ENCODE data around the gene HOXA1.

The HOXA1 gene

GRCh38 chr7:27103489-27104226 lies 7.9 kb upstream of the HOXA1 start:
- DNase-seq = no peak

DNA sequence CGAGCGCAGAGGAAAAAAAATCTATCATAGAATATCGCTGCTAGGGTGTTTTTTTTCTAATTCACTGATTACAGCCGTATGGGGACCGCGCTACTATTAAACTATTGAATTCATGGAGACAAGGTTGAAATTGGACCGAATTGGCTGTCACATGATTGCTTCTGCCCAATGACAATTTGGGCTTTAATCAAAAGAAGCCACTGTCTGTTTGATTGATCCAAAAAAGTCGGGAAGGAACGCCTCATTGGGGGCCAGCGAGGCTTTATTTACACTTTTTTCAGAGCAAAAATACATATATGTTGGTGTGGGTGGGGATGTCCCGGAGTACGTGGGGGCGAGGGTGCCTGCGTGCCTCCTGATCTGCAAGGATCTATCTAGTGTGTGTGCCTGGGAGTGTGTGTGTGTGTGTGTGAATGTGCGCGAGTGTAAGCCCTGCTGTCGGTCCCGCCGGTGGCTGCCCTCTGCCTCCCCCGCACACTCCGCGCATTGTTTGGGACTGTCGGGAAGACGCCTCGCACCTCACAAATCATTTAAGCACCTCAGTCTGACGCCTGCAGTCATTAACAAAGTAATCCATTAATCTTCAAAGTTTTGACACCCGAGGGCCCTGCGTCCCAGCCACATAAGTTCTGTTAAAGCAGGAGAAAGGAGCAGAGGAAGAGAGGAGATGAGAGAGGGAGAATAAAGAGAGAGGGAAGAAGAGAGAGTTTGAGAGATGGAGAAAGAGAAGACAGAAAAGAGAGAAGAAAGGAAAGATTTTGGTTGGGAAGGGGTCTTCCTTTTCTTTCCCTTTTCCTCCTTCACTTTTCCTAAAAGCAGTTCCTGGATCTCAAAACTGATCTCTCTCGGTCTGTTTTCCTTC lies 7.0 kb upstream of the HOXA1 start, which contains the start of gene HOXA2:
TSS of gene HOXA2 (minus strand) at position 103 of the 862 bp plus-strand sequence. CDS start 183 bp downstream, outside the sequence.
- no peak for DNase-seq

DNA sequence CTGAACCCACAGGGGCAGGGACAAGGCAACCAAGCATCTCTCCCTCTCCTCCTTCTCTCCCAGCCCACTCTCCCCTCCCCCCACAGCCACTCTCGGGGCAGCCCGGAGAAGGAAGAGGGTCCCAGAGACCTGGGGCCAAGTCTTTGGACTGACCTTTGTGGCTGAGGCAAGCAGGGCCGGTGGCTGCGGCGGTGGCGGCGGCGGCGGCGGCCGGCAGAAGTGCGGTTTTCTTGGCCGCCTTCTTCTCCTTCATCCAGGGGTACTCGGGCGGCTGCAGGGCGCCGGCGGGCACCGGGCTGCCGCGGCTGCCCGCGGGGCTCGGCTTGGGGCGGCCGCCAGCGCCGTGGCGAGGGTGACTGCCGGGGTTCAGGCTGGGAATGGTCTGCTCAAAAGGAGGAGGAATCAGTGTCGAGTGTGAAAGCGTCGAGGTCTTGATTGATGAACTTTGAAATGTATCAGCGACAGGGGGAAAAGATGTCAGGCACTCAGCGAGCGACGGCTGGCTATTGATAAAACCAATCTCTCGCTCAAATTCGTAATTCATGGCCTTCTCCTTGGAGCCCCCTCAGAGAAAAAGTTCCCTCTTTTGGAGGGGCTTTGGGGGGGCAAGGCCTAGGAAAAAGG lies 6.3 kb upstream of the HOXA1 start:
- no peak for DNase-seq

DNA sequence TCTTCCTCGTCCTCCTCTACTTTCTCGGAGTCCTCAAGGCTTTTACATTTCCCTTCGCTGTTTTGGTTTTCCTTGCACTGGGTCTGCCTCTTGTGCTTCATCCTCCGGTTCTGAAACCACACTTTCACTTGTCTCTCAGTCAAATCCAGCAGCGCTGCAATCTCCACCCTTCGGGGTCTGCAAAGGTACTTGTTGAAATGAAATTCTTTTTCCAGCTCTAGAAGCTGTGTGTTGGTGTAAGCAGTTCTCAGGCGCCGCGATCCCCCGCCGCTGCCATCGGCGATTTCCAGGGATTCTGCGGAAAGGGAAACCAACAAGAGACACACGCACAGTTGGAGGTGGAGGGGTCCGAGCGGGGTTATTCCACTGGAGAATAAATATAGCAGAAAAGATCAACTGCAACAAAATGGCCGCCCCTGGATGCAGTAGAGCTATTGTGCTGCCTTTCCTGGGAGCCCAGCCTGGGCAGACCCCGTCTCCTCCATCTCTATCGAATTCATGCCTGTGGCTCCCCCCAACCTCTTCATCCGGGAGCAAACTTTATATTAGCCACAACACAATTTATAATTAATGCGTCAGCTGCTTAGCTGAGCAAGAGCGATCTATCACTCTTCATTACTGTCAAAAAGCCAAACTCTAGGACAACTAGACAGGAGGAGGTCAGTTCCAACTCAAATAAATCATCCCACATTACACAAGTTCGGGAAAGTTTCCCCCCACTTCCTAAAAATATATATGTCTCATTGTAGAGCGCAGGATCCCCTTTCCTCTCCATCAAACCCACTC lies 5.6 kb upstream of the HOXA1 start:
- no peak for DNase-seq

DNA sequence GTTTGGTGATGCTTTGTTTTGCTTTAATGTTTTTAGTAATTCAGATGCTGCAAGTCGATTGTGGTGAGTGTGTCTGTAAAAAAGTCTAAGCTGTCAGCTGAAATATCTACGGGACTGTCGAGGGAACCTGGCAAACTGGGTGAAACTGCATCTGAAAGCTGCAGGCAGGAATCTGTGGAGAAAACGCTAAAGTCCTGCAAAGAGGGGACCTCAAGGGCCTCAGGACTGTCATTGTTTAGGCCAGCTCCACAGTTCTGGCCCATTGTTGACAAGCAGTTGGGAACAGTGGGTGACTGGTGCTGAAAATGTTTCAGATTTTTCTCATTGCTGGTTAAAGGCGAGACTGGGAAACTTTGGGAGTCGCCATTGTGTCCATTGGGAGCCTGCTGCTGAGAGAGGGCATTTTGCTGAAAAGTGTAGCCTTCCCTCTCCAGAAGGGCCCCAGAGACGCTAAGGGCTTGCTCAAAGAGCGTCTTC lies 4.9 kb upstream of the HOXA1 start:
- no peak for DNase-seq

DNA sequence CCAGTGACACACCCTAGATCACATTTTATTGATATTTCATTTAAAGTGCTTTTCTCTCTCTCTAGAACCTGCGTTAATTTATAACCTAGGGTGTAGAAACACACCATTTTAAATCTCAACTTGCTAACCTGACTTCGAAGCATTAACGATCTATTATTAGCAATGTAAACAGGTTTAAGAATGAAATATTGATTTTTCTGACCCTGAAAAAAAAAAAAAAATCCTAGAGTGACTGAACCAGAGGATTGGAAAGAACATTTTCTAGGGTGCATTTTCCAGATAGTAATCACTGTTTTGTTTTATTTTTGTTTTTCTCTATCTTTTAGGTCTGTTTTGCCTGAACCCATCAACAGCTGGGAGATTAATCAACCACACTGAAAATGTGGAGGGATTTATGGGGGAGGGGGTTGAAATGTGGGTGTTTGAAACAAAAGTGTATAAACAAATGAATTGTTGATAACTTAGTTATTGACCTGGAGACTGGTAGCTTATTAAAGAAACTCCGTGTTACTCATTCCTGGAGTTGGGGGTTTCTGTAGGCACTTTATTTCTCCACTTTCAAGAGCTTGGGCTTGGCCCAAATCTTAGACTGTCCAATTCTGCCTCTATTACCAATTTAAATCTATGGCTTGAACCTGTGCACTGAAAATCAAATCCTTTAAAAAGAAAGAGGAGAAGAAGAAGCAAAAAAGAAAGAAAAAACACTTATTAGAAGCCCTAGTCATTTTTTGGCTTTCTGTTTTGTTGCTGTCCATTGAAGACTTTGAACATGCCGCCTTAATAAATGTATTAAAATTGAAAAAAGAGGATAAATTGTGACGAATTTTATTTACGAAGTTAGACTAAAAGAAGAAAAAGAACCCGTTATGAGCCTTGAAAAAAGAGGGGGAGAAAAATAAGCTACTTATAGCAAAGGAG lies 3.9 kb upstream of the HOXA1 start:
- DNase-seq = no peak

GRCh38 chr7:27098578-27099451 lies 3.0 kb upstream of the HOXA1 start:
- no peak for DNase-seq

DNA sequence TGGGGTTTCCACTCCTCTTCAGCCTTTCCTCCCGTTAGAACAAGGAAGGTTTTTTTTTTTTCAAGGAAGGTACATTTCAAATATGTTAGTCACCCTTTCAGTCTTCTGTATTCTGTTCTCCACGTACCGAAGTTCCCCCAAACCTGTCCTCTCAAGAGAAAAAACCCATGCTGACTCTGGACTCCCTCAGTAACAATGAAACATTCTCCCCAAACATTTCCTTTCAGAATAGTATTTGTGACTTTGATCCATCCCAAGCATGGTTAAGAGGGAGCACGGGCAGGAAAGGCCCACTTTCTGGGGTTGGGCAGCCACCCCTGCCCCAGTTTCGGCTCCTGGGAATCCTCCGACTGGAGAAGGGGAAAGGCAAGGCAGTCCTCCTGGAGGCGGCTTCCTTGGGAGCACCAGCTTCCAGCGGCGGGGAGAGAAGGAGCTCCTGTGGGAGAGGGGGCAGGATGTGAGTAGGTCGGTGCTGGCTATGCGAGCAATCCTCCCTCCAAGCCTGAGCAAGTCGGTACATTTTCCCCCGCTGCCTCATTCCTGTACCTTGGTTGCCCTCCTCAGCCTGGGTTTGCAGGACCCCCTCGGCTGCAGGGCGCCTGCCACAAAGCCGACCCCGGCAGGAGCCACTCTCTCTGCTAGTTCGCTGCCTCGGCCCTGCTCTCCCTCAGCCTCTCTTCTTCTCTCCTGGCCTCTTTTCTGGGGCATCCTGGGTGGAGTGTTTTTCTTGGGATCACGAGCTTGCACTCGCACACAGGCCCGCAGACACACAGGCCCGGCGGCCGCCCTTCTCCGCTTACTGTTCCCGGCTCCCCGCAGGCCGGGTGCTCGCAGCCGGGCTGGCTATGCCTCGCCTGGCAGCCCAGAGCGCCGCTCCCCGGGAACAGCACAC lies 2.1 kb upstream of the HOXA1 start:
- no peak for DNase-seq

- peak; percentile 10 for DNase-seq
Observed at GRCh38 chr7:27096768-27097514, 1.1 kb upstream of the HOXA1 start.

- peak; percentile 33 for DNase-seq
Observed at GRCh38 chr7:27095050-27095896, 527 bp downstream of the HOXA1 start.

GRCh38 chr7:27094304-27095049 lies 1.3 kb downstream of the HOXA1 start:
- DNase-seq = no peak

- no peak for DNase-seq
Observed at GRCh38 chr7:27093184-27093895, 2.5 kb downstream of the HOXA1 start.

DNA sequence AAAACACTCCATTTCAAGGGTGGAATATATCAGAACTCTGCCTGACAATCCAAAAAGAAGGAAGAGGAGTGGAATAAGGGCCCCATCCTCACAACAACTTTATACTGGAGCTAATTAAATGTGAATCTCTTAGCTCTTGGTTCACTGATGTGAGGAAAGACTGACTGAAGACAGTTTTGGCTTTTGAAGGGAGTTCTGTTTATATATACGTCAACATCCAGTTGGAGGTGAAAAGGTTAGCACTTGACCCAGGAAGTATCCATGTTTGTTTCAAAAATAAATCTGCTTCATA lies 3.0 kb downstream of the HOXA1 start:
- no peak for DNase-seq

DNA sequence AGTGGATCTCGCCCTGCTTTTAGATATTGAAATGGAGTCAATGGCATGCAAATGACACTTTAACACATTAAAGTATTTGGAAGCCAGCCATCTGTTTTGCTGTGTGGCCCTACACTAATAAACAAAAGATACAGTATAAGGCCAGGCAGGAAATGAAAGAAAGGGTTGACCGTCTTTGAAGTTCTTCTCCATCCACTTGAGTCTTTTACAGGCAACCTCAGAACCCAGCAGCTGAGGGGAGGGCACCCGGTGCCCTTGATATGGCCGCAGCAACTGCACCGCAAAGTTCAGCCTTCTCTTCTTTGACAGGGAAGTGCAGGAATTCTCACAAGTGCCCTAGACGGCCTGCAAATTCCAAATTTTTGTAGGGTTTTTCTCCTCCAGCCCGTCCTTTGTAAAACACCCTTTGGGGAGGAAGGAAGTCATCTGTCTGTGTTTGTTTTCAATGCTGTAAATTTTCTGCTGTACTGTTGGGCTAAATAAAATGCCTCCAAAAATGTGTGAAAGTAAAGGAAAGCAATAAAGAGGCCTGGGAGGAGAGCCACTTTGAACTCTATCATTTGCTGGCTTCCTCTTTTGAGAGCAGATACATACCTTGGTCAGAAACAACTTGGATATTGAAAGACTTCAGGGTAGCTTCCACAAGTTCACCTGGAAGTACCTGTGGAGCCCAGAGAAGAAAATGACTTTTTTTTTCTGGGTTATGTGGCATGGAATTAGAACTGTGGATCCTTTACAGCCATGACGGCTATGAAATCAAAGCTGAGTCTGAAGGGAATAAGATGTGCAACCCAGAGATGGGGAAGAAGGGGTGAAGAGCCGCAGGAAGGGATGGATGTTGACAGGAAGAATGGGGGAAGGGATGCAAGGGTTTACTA lies 3.6 kb downstream of the HOXA1 start:
- DNase-seq = no peak

DNA sequence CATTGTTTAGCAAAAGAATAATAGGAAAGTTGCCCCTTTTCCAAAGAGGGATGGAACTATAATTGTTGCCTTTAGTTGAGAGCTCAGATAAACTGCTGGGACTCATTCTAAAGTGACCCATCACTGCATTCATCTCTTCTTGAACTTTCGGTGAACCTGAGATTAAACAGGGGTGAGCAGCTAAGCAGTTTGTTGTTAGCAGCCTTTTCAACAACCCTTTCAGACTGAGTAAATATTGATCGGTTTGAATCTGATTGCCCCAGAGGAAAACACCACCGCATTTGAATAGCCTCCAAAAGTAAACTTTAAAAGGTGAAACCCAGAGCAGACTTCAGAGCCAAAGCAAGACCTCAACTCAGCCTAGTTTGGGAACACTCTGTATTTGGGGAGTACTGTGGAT lies 4.7 kb downstream of the HOXA1 start:
- no peak for DNase-seq
